GM18907 (cell line): ENCODE measurements around the gene MARF1.

Experiments used
- ATAC-seq: cut with Tn5 transposase; IDR thresholded peaks from one replicate; pipeline ENCODE4 v1.9.1; 2021; ENCODE audit warnings: mild to moderate bottlenecking, moderate library complexity; ENCODE audit not compliant: unreplicated experiment

Gene MARF1

GRCh38 chr16:15602285-15603044 lies 40.5 kb downstream of the MARF1 start:
- no peak for ATAC-seq

DNA sequence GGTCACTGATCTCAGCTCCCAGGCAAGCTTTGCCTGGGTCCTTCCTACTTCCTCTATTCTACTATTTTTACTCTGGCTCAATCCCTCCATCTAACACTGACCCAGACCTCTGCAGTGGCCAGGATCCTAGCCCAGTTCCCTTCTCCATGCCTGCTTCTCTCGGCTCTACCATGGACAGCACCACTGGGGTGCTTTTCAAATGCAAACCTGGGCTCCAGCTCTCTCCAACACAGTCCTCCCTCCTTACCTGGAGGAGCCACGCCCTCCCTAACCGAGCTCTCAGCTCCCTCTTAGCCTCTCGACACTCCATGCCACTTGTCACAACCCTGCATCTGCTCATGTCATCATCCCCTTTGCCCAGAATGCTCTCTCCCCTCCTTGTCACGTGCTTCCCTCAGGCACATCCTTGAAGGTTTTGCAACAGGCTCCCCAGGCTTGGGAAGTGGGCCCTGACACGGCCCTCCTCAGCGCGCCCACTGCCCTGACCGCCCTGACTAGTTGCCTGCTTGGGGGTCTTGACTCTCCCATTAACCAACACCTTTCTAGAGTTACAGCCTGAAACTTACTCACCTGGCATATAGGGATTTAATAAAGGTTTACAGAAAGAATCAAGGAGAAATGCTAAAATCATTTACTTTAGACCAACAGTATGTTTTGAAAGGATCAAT lies 41.6 kb downstream of the MARF1 start:
- no peak for ATAC-seq

DNA sequence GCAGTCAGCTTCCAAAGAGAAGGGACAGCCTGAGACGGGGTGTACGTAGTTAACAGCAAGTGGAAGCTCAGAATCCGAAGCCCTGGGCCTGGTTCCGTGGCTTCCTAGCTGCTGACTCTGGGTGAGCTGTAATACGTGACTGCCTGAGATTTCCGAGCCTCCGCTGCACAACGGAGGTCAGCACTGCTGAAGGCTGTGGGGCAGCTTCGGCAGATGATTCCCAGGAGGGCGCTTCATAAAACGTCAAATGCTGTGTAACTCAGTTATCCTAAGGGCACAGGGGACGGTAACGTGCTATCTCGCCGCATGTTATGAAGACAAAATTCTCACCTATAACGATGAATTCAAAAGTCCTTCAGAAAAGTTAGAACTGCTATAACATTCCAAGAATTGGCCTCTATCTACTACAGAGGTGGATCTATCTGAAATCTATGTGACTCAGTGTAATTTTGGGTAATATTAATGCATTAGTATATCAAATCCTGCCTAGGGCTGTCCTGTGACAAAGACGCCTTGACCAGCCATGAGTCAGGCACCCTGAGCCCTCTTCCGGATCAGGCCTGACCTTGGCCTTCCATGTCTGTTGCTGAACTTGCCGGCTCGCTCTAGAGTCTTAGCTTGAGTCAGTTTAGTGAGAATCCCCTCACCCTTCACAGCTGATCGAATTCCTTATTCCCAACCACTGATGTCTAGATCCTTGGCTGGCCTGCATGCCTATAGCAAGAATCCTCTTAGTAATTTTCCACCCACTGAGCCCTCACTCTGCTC lies 43.5 kb downstream of the MARF1 start:
- ATAC-seq: no peak

- no peak for ATAC-seq
These were observed 44.2 kb downstream of the MARF1 start for GRCh38 chr16:15598648-15599190.

GRCh38 chr16:15597822-15598647 lies 44.9 kb downstream of the MARF1 start:
- ATAC-seq: no peak

GRCh38 chr16:15597135-15597534 lies 45.8 kb downstream of the MARF1 start:
- no peak for ATAC-seq

GRCh38 chr16:15594711-15595320 lies 48.1 kb downstream of the MARF1 start:
- no peak for ATAC-seq

GRCh38 chr16:15593235-15593634 lies 49.7 kb downstream of the MARF1 start:
- ATAC-seq: no peak

- no peak for ATAC-seq
These were observed 50.6 kb downstream of the MARF1 start for GRCh38 chr16:15592324-15592723.

- ATAC-seq: no peak
These were observed 55.7 kb downstream of the MARF1 start for GRCh38 chr16:15587152-15587825.

GRCh38 chr16:15586716-15587115 lies 56.2 kb downstream of the MARF1 start:
- no peak for ATAC-seq

DNA sequence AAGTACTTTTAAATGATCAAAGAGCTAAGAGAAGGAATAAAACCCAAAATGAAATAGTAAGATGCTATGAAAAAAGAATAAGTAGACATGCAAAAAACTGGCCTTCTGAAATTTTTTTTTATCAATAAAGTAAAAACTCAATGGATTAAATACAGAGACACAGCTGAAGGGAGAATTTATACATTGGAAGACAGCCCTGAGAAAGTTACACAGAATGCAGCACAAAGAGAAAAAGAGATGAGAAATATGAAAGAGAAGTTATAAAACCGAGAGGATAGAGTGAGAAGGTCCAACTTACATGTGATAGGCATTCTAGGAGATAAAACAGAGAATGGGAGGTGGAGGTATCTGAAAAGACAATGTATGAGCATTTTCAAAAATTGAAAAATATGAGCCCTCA lies 57.0 kb downstream of the MARF1 start:
- no peak for ATAC-seq

DNA sequence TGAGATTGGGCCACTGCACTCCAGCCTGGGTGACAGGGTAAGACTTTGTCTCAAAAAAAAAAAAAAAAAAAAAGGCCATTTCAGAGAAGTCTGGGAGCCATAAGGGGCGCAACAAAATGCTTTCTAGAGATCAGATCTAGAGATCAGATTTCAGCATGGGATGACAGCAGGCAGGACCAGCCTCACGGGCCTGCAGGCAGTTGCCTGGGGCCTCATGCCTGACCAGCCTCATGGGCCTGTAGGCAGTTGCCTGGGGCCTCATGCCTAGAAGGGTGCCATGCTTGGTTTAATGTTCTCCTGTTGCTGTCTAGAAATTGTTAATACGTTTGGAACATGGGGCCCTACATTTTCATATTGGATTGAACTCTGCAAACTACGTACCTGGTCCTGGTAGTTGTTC lies 59.4 kb downstream of the MARF1 start:
- ATAC-seq: no peak

DNA sequence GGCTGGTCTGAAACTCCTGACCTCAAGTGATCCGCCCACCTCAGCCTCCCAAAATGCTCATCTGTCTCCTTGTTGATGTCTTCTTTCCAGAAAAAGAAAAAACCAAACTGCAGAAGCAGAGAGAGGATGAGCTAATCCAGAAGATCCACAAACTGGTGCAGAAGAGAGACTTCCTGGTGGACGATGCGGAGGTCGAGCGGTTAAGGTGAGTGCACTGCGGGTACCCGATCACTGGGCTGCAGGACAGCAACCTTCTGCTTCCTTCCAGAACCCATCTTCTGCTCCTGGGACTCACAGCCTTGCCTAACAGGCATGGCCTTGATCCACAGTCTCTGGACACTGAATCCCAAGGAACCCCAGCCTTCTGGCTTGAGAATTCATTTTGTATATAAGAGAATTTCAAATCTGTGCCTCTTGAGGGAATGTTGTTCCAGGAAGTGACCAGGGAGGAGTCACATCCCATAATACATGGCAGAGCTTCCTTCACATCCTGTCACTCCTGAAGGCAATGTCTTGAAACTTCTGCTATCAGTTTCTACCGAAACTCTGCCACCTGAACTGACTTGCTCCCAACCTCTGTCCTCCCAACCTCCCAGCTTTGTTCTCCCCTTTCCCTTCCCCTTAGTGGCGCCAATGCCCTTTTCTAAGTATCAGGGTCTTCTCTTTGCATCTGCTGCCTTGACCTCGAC lies 61.7 kb downstream of the MARF1 start:
- ATAC-seq: no peak

- no peak for ATAC-seq
These were observed 64.1 kb downstream of the MARF1 start for GRCh38 chr16:15578824-15579223.

DNA sequence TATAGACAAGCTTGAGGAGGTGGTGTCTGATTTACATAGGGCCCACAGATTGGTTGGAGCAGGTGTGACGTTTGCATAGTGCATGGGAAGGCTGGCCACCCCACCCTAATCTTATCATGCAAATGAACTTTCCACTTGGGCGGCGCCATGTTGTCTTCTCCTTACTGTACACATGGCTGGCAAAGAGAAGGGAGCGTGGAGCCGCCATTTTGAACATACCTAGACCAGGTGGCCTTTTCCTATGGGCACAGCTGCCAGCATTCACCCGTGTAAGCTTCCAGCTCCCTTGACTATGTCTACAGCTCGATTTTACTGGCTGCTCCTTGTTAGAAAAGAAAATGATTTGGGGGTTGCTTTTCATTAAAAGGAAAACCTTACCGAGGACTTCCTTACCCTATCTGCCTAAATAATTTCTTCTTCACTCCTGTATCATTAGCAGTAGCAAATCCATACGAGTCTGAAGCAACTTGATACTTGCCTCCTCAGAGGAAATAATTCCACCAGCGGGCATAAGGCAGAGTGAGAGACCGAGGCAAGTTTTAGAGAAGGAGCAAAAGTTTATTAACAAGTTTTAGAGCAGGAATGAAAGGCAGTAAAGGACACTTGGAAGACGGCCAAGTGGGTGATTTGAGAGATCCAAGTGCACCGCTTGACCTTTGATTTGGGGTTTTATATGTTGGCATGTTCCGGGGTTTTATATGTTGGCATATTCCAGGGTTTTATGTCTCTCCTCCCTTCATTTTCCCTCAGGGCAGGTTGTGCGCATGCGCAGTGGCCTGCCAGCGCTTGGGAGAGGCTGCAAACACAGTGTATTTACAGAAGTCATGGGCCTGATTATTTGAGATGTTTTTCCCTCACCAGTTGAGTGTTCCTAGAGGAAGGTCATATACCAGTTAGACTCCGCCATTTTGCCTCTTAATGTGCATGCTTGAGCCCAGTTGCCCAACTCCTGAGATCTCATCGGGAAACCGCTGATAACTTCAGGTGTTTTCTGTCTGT lies 65.7 kb downstream of the MARF1 start:
- ATAC-seq: no peak

DNA sequence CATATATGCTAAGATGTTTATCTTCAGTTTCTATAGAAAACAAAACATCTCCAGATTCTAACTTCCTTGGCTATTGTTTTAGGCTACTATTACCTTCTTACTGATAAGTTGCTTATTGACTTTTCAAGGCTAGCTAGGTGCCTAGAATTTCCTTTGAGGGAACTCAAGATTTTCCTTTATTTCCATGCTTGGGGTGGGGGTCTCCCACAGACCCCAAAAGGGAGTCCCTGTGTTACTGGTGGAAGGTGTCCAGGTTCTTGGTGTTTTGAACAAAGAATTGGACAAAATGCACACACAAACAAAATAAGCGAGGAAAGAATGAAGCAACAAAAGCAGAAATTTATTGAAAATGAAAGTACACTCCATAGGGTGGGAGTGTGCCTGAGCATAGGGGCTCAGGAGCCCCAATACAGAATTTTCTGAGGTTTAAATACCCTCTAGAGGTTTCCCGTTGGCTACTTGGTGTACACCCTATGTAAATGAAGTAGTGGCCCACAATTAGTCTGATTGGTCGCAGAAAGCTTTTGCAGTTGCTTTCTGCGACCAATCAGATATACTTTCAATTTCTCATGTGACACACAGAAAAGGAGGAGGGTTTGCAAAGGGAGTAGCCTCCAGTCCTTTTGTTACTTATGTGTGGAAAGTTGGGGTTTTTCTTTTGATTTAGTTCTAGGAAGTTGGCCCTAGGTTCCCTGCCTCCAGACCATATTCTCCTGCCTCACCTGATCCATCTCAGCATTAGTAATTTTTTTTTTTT lies 67.5 kb downstream of the MARF1 start:
- ATAC-seq: no peak
